PC-3 (cell line): ENCODE data around the gene ASF1B. TPM values are rescaled to one million over a fixed set of nuclear protein-coding genes. Genes with fewer than 3 reads are reported as not detected.

Experiments used
- ATAC-seq: fragments of 200-7000 bp; cut with Tn5 transposase; 2 replicates; pipeline ENCODE4 v1.9.1; 2020; ENCODE audit warnings: mild to moderate bottlenecking, moderate library complexity
- BruUV-seq: library from RNA; stranded (reverse); fragments of 400-500 nt; replicated peaks from 2 replicates; lab custom pipeline; 2021; lab: Mats Ljungman, UMichigan
- CTCF ChIA-PET: fragments of 300-600 bp; sonication (Branson Sonifier 250); formaldehyde crosslinking; loops from one replicate; lab custom pipeline; 2022; ENCODE audit warnings: antibody characterized with exemption; lab: Charles Lee
- POLR2A ChIA-PET: fragments of 300-600 bp; sonication (Branson Sonifier 250); formaldehyde crosslinking; loops from one replicate; lab custom pipeline; 2022; ENCODE audit warnings: antibody characterized with exemption; ENCODE audit not compliant: unreplicated experiment; lab: Charles Lee
- DNase-seq: peaks from one replicate; pipeline ENCODE4 v3.0.0-alpha.2; 2015
- H2AFZ ChIP-seq: fragments of 300-600 bp; sonication (generic); 2 replicates; pipeline ENCODE4 v1.6.0; 2016; ENCODE audit warnings: antibody characterized with exemption, low read length
- H3F3A ChIP-seq: fragments of 300-600 bp; sonication (generic); one replicate; pipeline ENCODE4 v1.6.0; 2017; ENCODE audit warnings: antibody characterized with exemption, low read length, control low read depth, mild to moderate bottlenecking; ENCODE audit not compliant: unreplicated experiment
- H3K27ac ChIP-seq: fragments of 300-600 bp; sonication (generic); 2 replicates; pipeline ENCODE4 v1.5.1; 2016; ENCODE audit warnings: mild to moderate bottlenecking, low read length
- H3K27me3 ChIP-seq: fragments of 300-600 bp; sonication (generic); 2 replicates; pipeline ENCODE4 v1.6.1; 2016; ENCODE audit warnings: low read length, mixed read lengths
- H3K36me3 ChIP-seq: fragments of 300-600 bp; sonication (generic); 2 replicates; pipeline ENCODE4 v1.6.1; 2016; ENCODE audit warnings: low read depth, mixed run types, low read length, mixed read lengths
- H3K4me1 ChIP-seq: fragments of 300-600 bp; sonication (generic); 2 replicates; pipeline ENCODE4 v1.5.1; 2016; ENCODE audit warnings: low read length; ENCODE audit not compliant: insufficient read depth
- H3K4me2 ChIP-seq: fragments of 300-600 bp; sonication (generic); 2 replicates; pipeline ENCODE4 v1.6.0; 2016; ENCODE audit warnings: low read length
- H3K4me3 ChIP-seq: fragments of 300-600 bp; sonication (generic); 2 replicates; pipeline ENCODE4 v1.5.1; 2016; ENCODE audit warnings: mild to moderate bottlenecking, low read length, mixed read lengths
- H3K79me2 ChIP-seq: fragments of 300-600 bp; sonication (generic); 2 replicates; pipeline ENCODE4 v1.6.1; 2017; ENCODE audit warnings: low read length, mixed read lengths
- H3K9ac ChIP-seq: fragments of 300-600 bp; sonication (generic); 2 replicates; pipeline ENCODE4 v1.6.0; 2016; ENCODE audit warnings: mild to moderate bottlenecking, low read length
- H3K9me2 ChIP-seq: fragments of 300-600 bp; sonication (generic); replicated peaks from 2 replicates; pipeline ENCODE4 v1.6.1; 2016; ENCODE audit warnings: mixed run types, low read length, mixed read lengths
- H3K9me3 ChIP-seq: fragments of 300-600 bp; sonication (generic); 2 replicates; pipeline ENCODE4 v1.6.1; 2016; ENCODE audit warnings: low read length, mixed read lengths
- H4K20me1 ChIP-seq: fragments of 300-600 bp; sonication (generic); 2 replicates; pipeline ENCODE4 v1.6.1; 2016; ENCODE audit warnings: low read length, mixed read lengths
- EZH2 ChIP-seq: fragments of 300-600 bp; sonication (generic); IDR thresholded peaks from one replicate; pipeline ENCODE4 v1.6.1; 2017; ENCODE audit warnings: antibody characterized with exemption, mild to moderate bottlenecking, low read length; ENCODE audit not compliant: unreplicated experiment
- EZH2phosphoT487 ChIP-seq: fragments of 300-600 bp; sonication (generic); IDR thresholded peaks from 2 replicates; pipeline ENCODE4 v1.6.1; 2018; ENCODE audit warnings: mild to moderate bottlenecking, antibody characterized with exemption, low read length, borderline replicate concordance
- intact Hi-C: fragments of 100-400 bp; cut with micrococcal nuclease; formaldehyde crosslinking; loops from 2 replicates; pipeline ENCODE4 v1.9.0; 2023
- total RNA-seq: library from RNA; depleted of rRNA; stranded (reverse); fragments of >200 nt; gene quantifications from 2 replicates; pipeline ENCODE4 v1.2.3, GENCODE V29; 2014
- TF ChIP-seq, protein P1 (sequence below): fragments of 300-600 bp; sonication (generic); conservative IDR thresholded peaks from 2 replicates; pipeline ENCODE4 v1.5.1; 2017; ENCODE audit warnings: antibody characterized with exemption, low read depth, mild to moderate bottlenecking, low read length

ASF1B gene
- total RNA-seq, 1 experiment from 2014 or later, result 84.7 TPM

DNA sequence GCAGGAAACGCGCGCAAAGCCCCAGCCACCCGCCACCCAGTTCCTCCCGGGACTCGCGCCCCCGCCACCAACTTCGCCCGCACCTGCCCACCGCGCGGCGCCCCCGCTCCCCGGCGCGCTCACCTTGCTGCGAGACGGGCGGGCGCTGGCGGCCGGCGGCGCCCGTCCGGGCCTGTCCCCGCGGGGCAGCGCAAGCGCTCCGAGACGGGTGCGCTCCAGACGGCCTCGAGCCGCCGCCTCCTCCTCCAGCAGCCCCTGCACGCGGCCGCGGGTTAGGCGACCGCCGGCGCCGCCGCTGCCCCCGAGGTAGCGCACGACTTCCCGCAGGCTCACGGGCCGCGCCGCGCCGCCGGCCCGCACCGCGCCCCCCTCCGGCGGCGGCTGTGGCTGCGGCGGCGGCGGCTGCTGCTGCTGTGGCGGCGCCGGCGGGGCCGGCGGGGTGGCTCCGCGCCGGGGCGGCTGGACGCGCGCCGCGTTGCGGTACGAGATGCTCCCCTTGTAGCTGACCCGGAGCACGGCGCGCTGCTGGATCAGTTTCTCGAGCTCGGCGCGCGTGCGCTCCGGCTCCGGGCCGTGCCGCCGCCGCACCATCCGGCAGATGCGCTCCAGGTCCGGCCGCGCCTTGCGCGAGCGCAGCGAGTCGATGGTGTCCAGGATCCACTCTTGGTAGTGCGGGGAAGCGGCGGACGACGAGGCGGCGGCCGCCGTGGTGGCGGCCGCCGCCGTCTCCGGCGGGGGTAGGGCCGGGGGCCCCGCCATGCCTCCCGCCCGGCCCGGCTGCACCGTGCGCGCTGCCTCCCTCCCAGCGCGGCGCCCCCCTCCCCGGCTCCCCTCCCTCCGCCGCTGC, 46.5 kb downstream of the ASF1B start:
- Histone ChIP-seq H3K9me3 (peaks cover 7% of the 10 kb centered on the region; the same call in 1 of the 2 replicates), H3K27me3 (no peaks in the 10 kb centered on the region), H3K36me3 (peaks cover 6% of the 10 kb centered on the region), H3K4me2 (peak overlapping the region; percentile 81), H2AFZ (peak overlapping the region; percentile 80), H3K27ac (no peak overlapping the region), H3K79me2 (no peaks in the 10 kb centered on the region), H3F3A (no peaks in the 10 kb centered on the region), H3K4me3 (peak overlapping the region; percentile 76), H3K9ac (no peak overlapping the region), H4K20me1 (no peaks in the 10 kb centered on the region), H3K4me1 (peaks cover 8% of the 10 kb centered on the region; the same call in 1 of the 2 replicates), H3K9me2 (no peaks in the 10 kb centered on the region)
- DNase-seq (peak; percentile 58), ATAC-seq (peak; percentile 14)
- ChIA-PET POLR2A (no interaction called here), CTCF (interaction anchor here (0.6 to 0.9 kb wide), 2 partner anchors 16 to 47 kb away, joined by 3 to 11 read pairs; partner anchors contain the start of gene ASF1B)
- no TSS peak for BruUV-seq
- intact Hi-C loops, result no loop called here
- TF ChIP-seq EZH2phosphoT487, result no peak
- TF ChIP-seq EZH2, result no peak
- TF ChIP-seq, protein P1, sequence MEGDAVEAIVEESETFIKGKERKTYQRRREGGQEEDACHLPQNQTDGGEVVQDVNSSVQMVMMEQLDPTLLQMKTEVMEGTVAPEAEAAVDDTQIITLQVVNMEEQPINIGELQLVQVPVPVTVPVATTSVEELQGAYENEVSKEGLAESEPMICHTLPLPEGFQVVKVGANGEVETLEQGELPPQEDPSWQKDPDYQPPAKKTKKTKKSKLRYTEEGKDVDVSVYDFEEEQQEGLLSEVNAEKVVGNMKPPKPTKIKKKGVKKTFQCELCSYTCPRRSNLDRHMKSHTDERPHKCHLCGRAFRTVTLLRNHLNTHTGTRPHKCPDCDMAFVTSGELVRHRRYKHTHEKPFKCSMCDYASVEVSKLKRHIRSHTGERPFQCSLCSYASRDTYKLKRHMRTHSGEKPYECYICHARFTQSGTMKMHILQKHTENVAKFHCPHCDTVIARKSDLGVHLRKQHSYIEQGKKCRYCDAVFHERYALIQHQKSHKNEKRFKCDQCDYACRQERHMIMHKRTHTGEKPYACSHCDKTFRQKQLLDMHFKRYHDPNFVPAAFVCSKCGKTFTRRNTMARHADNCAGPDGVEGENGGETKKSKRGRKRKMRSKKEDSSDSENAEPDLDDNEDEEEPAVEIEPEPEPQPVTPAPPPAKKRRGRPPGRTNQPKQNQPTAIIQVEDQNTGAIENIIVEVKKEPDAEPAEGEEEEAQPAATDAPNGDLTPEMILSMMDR, result no peak; the same call in 1 of the 2 replicates

DNA sequence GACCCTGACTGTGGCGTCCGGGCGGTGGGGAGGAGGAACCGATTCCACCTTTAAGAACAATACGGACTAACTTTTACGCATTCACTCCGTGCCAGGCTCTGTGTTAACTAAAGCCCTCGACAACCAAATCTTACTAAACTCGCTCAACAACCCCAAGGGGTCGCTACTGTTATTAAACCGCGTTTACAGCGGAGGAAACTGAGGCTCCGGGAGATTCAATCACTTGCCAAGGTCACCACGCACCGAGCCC, 47.1 kb downstream of the ASF1B start:
- Histone ChIP-seq H2AFZ (peak overlapping the region; percentile 51), H3F3A (no peaks in the 10 kb centered on the region), H3K79me2 (no peaks in the 10 kb centered on the region), H3K36me3 (peaks cover 6% of the 10 kb centered on the region), H3K27me3 (no peaks in the 10 kb centered on the region), H3K4me2 (peak overlapping the region; percentile 80), H3K9ac (no peak overlapping the region), H4K20me1 (no peaks in the 10 kb centered on the region), H3K4me3 (peak overlapping the region; percentile 67), H3K9me2 (no peaks in the 10 kb centered on the region), H3K9me3 (peaks cover 7% of the 10 kb centered on the region; the same call in 1 of the 2 replicates), H3K4me1 (peaks cover 8% of the 10 kb centered on the region; the same call in 1 of the 2 replicates), H3K27ac (no peak overlapping the region)
- intact Hi-C loops, result no loop called here
- ATAC-seq, result no peak
- ChIA-PET CTCF (no interaction called here), POLR2A (no interaction called here)
- BruUV-seq, result no TSS peak
- TF ChIP-seq EZH2phosphoT487 (no peak), EZH2 (no peak)
- TF ChIP-seq, protein P1, result peak; percentile 39; the same call in 1 of the 2 replicates
- DNase-seq, result peak; percentile 21
